HG03520 (cell line): Measurements from ENCODE around the gene FCER1A.

Experiments
- ATAC-seq: cut with Tn5 transposase; IDR thresholded peaks from one replicate; pipeline ENCODE4 v1.9.1; 2021; ENCODE audit warnings: mild to moderate bottlenecking, moderate library complexity; ENCODE audit not compliant: unreplicated experiment

The FCER1A gene

GRCh38 chr1:159302095-159302494 lies at the start of gene FCER1A:
Gene FCER1A (plus strand): TSS chr1:159302336. CDS start chr1:159302365, 29 bp downstream.
- no peak for ATAC-seq

GRCh38 chr1:159261311-159261710 lies 40.8 kb upstream of the FCER1A start:
- ATAC-seq: no peak

GRCh38 chr1:159261721-159262494 lies 40.2 kb upstream of the FCER1A start:
- no peak for ATAC-seq

- ATAC-seq: no peak
These were observed 35.3 kb upstream of the FCER1A start for GRCh38 chr1:159266832-159267231.

- ATAC-seq: no peak
These were observed 27.5 kb upstream of the FCER1A start for GRCh38 chr1:159274631-159275030.

- ATAC-seq: no peak
These were observed 26.2 kb upstream of the FCER1A start for GRCh38 chr1:159275891-159276290.

GRCh38 chr1:159279773-159280172 lies 22.4 kb upstream of the FCER1A start:
- no peak for ATAC-seq

GRCh38 chr1:159282118-159282517 lies 20.0 kb upstream of the FCER1A start:
- no peak for ATAC-seq

GRCh38 chr1:159289060-159289459 lies 13.1 kb upstream of the FCER1A start:
- ATAC-seq: no peak

GRCh38 chr1:159291424-159291823 lies 10.7 kb upstream of the FCER1A start:
- no peak for ATAC-seq

GRCh38 chr1:159296706-159297375 lies 5.3 kb upstream of the FCER1A start:
- ATAC-seq: no peak

GRCh38 chr1:159300146-159300545 lies 2.0 kb upstream of the FCER1A start:
- ATAC-seq: no peak

GRCh38 chr1:159307346-159308020 lies 5.3 kb downstream of the FCER1A start:
- ATAC-seq: no peak

- no peak for ATAC-seq
These were observed 9.5 kb downstream of the FCER1A start for GRCh38 chr1:159311679-159312078.

GRCh38 chr1:159315381-159315780 lies 13.2 kb downstream of the FCER1A start:
- no peak for ATAC-seq

- no peak for ATAC-seq
These were observed 16.8 kb downstream of the FCER1A start for GRCh38 chr1:159318784-159319551.

GRCh38 chr1:159334797-159335196 lies 32.7 kb downstream of the FCER1A start:
- no peak for ATAC-seq

GRCh38 chr1:159338018-159338417 lies 35.9 kb downstream of the FCER1A start:
- no peak for ATAC-seq

- no peak for ATAC-seq
These were observed 37.4 kb downstream of the FCER1A start for GRCh38 chr1:159339536-159339935.

GRCh38 chr1:159341736-159342135 lies 39.6 kb downstream of the FCER1A start:
- ATAC-seq: no peak
